GM12878 (cell line): ENCODE results near the gene TNFRSF1B. TPM values are rescaled to one million over a fixed set of nuclear protein-coding genes. Genes with fewer than 3 reads are reported as not detected.

Source experiments
- ATAC-seq: fragments of 200-7000 bp; cut with Tn5 transposase; 3 replicates; pipeline ENCODE4 v1.9.1; 2020; ENCODE audit warnings: mild to moderate bottlenecking, moderate library complexity
- BruUV-seq: library from RNA; stranded (reverse); fragments of 400-500 nt; replicated peaks from 2 replicates; lab custom pipeline; 2021; lab: Mats Ljungman, UMichigan
- CTCF ChIA-PET: fragments of 300-600 bp; sonication (Branson Sonifier 250); formaldehyde crosslinking; extraction: SDS; loops from one replicate; lab custom pipeline; 2021; ENCODE audit warnings: inconsistent platforms; lab: Yijun Ruan, JAX
- POLR2A ChIA-PET: fragments of 350-600 bp; formaldehyde crosslinking; extraction: SDS; loops from one replicate; lab custom pipeline; 2021; ENCODE audit warnings: inconsistent platforms; lab: Charles Lee
- RAD21 ChIA-PET: fragments of 300-600 bp; sonication (Branson Sonifier 250); formaldehyde crosslinking; loops from one replicate; lab custom pipeline; 2023; ENCODE audit warnings: antibody characterized with exemption; ENCODE audit not compliant: unreplicated experiment; lab: Charles Lee
- SMC1A ChIA-PET: fragments of 300-600 bp; sonication (Branson Sonifier 250); formaldehyde crosslinking; loops from one replicate; lab custom pipeline; 2023; ENCODE audit not compliant: unreplicated experiment, uncharacterized antibody; lab: Charles Lee
- DNase-seq: peaks from one replicate; pipeline ENCODE4 v3.0.0-alpha.2; 2011; ENCODE audit warnings: low read depth, low spot score
- FAIRE-seq: peaks from 3 replicates; lab custom pipeline; 2011; peaks lifted over from hg19 to GRCh38; lab: Jason Lieb, UNC
- H2AFZ ChIP-seq: 2 replicates; pipeline ENCODE4 v1.6.0; 2011; ENCODE audit warnings: low read depth, low read length, control low read depth; ENCODE audit not compliant: control insufficient read depth
- H3K27ac ChIP-seq: 2 replicates; pipeline ENCODE4 v1.5.1; 2011; ENCODE audit warnings: control low read depth; ENCODE audit not compliant: control insufficient read depth, insufficient read depth
- H3K27me3 ChIP-seq, 2 experiments: replicated peaks in 1 of 2; 2 replicates each; pipeline versions ENCODE4 v1.6.0 to v1.6.1; 2011; ENCODE audit warnings: low read length in 1 of 2; ENCODE audit not compliant: control insufficient read depth in 2 of 2, insufficient read depth in 2 of 2
- H3K36me3 ChIP-seq, 2 experiments: 2 replicates each; pipeline ENCODE4 v1.5.1; 2011; ENCODE audit warnings: low read length in 1 of 2; ENCODE audit not compliant: control insufficient read depth in 2 of 2, insufficient read depth in 2 of 2
- H3K4me1 ChIP-seq: 2 replicates; pipeline ENCODE4 v1.6.1; 2011; ENCODE audit warnings: mild to moderate bottlenecking, low read length, moderate library complexity, mixed read lengths; ENCODE audit not compliant: control insufficient read depth, insufficient read depth
- H3K4me2 ChIP-seq: 2 replicates; pipeline ENCODE4 v1.6.0; 2011; ENCODE audit warnings: control low read depth; ENCODE audit not compliant: control insufficient read depth, insufficient read depth
- H3K4me3 ChIP-seq: fragments of 200-600 bp; sonication (generic); 2 replicates; pipeline ENCODE4 v1.5.1; 2016
- H3K79me2 ChIP-seq: 2 replicates; pipeline ENCODE4 v1.6.0; 2011; ENCODE audit warnings: low read length; ENCODE audit not compliant: control insufficient read depth, insufficient read depth
- H3K9ac ChIP-seq: 2 replicates; pipeline ENCODE4 v1.8.0; 2011; ENCODE audit warnings: low read length, control low read depth, mixed read lengths; ENCODE audit not compliant: control insufficient read depth, insufficient read depth
- H3K9me3 ChIP-seq: replicated peaks from 3 replicates; pipeline ENCODE4 v1.5.1; 2011; ENCODE audit warnings: mild to moderate bottlenecking, low read length; ENCODE audit not compliant: control insufficient read depth, insufficient read depth
- H4K20me1 ChIP-seq: 2 replicates; pipeline ENCODE4 v1.6.0; 2011; ENCODE audit not compliant: control insufficient read depth, insufficient read depth
- E4F1 ChIP-seq: fragments of 450-650 bp; IDR thresholded peaks from 2 replicates; pipeline ENCODE4 v1.6.1; 2018; ENCODE audit warnings: borderline replicate concordance, mild to moderate bottlenecking; ENCODE audit not compliant: partially characterized antibody
- KLF5 ChIP-seq: fragments of 450-650 bp; IDR thresholded peaks from 2 replicates; pipeline ENCODE4 v1.6.1; 2014; ENCODE audit warnings: mild to moderate bottlenecking; ENCODE audit not compliant: partially characterized antibody
- NFXL1 ChIP-seq: fragments of 450-650 bp; IDR thresholded peaks from 2 replicates; pipeline ENCODE4 v1.6.1; 2017; ENCODE audit warnings: antibody characterized with exemption, mild to moderate bottlenecking, borderline replicate concordance
- PAX8 ChIP-seq: fragments of 450-650 bp; IDR thresholded peaks from 2 replicates; pipeline ENCODE4 v1.6.1; 2017; ENCODE audit warnings: mild to moderate bottlenecking, moderate library complexity
- POLR2A ChIP-seq: IDR thresholded peaks from 2 replicates; pipeline ENCODE4 v1.6.1; 2011; ENCODE audit warnings: low read depth, mild to moderate bottlenecking, low read length
- RB1 ChIP-seq: fragments of 450-650 bp; formaldehyde crosslinking; IDR thresholded peaks from 2 replicates; pipeline ENCODE4 v1.6.1; 2017; ENCODE audit warnings: mild to moderate bottlenecking, borderline replicate concordance
- WGBS: methylation state at CpG from one replicate; pipeline ENCODE4 v1.1.6; 2016; ENCODE audit warnings: low lambda C conversion rate; ENCODE audit not compliant: insufficient replicate concordance, insufficient coverage; ENCODE audit errors: missing lambda C conversion rate; 5-methylcytosine and 5-hydroxymethylcytosine counted together
- in situ Hi-C: fragments of 300-500 bp; cut with MboI; formaldehyde crosslinking; loops from 9 replicates; pipeline ENCODE4 v1.14.3; 2018; ENCODE audit warnings: mixed read lengths
- intact Hi-C: fragments of 100-400 bp; cut with micrococcal nuclease; formaldehyde crosslinking; loops from one replicate; pipeline ENCODE4 v1.14.2; 2022; ENCODE audit not compliant: unreplicated experiment
- polyA plus RNA-seq, 11 experiments: library from polyadenylated mRNA; depleted of rRNA in 4 of 11; unstranded in 6 of 11; stranded (reverse) in 5 of 11; fragments of >200 nt; fragmentation: Nextera tagmentation in 4 of 11; fragmentation: Illumina TruSeq in 1 of 11; extraction: Ambion mirVana in 4 of 11; extraction: Trizol in 1 of 11; gene quantifications; 1 replicate in 1 of 11; 2 replicates in 10 of 11; pipeline versions ENCODE4 v1.2.1 to v1.2.3, GENCODE V29; 2011 to 2016; ENCODE audit warnings: inconsistent platforms in 2 of 11, missing spikeins in 2 of 11, low read depth in 1 of 11
- total RNA-seq, 4 experiments: library from RNA; depleted of rRNA in 3 of 4; stranded (reverse); fragments of >200 nt in 3 of 4; fragmentation: Illumina TruSeq in 1 of 4; extraction: Trizol in 1 of 4; gene quantifications; 2 replicates each; pipeline versions ENCODE4 v1.2.1 to v1.2.3, GENCODE V29; 2013 to 2021
- TF ChIP-seq, protein P1 (sequence below): IDR thresholded peaks from 2 replicates; pipeline ENCODE4 v1.6.1; 2012; ENCODE audit warnings: low read depth, low read length, improper control_type of control experiment

Gene TNFRSF1B
- total and polyA plus RNA-seq, 10 of the 15 experiments (the other 5 are each of a cell fraction or from before 2014, with no cell fraction given): 10.1 to 87.2 (median 37.3) TPM

DNA sequence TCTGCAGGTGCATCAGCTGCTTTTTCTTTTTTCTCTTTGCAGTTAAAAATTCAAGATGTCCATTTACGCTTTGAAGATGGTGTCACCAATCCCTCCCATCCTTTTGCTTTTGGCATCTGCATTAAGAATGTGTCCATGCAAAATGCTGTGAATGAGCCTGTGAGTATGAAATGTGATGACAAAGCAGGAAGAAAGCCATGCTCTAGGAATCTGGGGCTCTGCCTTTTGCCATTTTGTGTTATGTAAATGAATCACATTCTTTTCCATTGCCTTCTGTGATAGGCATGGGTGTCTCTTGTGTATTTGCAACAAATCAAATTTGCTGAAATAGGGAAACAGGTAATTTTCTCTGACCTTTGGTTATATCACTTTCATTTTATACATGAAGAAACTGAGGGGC is 82.4 kb downstream of the TNFRSF1B start (continued):
- TF ChIP-seq, protein P1, sequence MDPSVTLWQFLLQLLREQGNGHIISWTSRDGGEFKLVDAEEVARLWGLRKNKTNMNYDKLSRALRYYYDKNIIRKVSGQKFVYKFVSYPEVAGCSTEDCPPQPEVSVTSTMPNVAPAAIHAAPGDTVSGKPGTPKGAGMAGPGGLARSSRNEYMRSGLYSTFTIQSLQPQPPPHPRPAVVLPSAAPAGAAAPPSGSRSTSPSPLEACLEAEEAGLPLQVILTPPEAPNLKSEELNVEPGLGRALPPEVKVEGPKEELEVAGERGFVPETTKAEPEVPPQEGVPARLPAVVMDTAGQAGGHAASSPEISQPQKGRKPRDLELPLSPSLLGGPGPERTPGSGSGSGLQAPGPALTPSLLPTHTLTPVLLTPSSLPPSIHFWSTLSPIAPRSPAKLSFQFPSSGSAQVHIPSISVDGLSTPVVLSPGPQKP: no peak
- no peak for TF ChIP-seq RB1
- TF ChIP-seq PAX8: no peak

- WGBS: 93% methylated on average over 6 of the region's 6 CpGs
- CTCF ChIA-PET: interaction anchor here (1.1 kb wide), 1 partner anchor 28 kb away, joined by 4 read pairs; no protein-coding TSS in a partner anchor
- DNase-seq (no peak), ATAC-seq (no peak), FAIRE-seq (no peak)
- Histone ChIP-seq H3K4me2 (no peak overlapping the region), H3K9me3 (no peaks in the 10 kb centered on the region), H4K20me1 (no peaks in the 10 kb centered on the region), H3K27ac (no peak overlapping the region), H2AFZ (no peak overlapping the region), H3K79me2 (no peaks in the 10 kb centered on the region), H3K36me3 (peaks cover 3 to 18% of the 10 kb centered on the region in 2 experiments), H3K9ac (no peak overlapping the region), H3K4me3 (no peak overlapping the region), H3K4me1 (no peaks in the 10 kb centered on the region), H3K27me3 (no peaks in the 10 kb centered on the region)
- BruUV-seq: no TSS peak
- in situ Hi-C loops: no loop called here
- TF ChIP-seq E4F1 (no peak), KLF5 (no peak), POLR2A (no peak), NFXL1 (no peak)
- intact Hi-C loops: no loop called here
- RAD21 ChIA-PET: interaction anchor here (1.1 kb wide), 1 partner anchor 125 kb away, joined by 4 read pairs; no protein-coding TSS in a partner anchor
- POLR2A ChIA-PET: no interaction called here
- SMC1A ChIA-PET: interaction anchor here (0.8 kb wide), 1 partner anchor 100 kb away, joined by 3 read pairs; no protein-coding TSS in a partner anchor
These were observed 83.0 kb downstream of the TNFRSF1B start for GRCh38 chr1:12249748-12250147.
